Gastroesophageal sphincter (tissue), 3 donors: Measurements from ENCODE around the gene AVPR2.

Experiments
- POLR2A ChIP-seq, 2 donors: fragments of 450-650 bp; IDR thresholded peaks; one replicate each; pipeline ENCODE4 v1.6.1; 2017; ENCODE audit warnings: antibody characterized with exemption in 2 of 2, mild to moderate bottlenecking in 2 of 2, moderate library complexity in 1 of 2
- POLR2AphosphoS5 ChIP-seq: sonication (generic); formaldehyde crosslinking; IDR thresholded peaks from one replicate; pipeline ENCODE4 v1.6.1; 2017; ENCODE audit warnings: antibody characterized with exemption
- TF ChIP-seq, protein P1 (sequence below), 4 experiments: fragments of 200-600 bp in 2 of 4; fragments of 450-650 bp in 2 of 4; sonication (generic) in 1 of 4; IDR thresholded peaks; one replicate each; pipeline ENCODE4 v1.5.1; 2017 to 2019; ENCODE audit warnings: antibody characterized with exemption in 4 of 4, mild to moderate bottlenecking in 2 of 4, moderate library complexity in 2 of 4

DNA sequence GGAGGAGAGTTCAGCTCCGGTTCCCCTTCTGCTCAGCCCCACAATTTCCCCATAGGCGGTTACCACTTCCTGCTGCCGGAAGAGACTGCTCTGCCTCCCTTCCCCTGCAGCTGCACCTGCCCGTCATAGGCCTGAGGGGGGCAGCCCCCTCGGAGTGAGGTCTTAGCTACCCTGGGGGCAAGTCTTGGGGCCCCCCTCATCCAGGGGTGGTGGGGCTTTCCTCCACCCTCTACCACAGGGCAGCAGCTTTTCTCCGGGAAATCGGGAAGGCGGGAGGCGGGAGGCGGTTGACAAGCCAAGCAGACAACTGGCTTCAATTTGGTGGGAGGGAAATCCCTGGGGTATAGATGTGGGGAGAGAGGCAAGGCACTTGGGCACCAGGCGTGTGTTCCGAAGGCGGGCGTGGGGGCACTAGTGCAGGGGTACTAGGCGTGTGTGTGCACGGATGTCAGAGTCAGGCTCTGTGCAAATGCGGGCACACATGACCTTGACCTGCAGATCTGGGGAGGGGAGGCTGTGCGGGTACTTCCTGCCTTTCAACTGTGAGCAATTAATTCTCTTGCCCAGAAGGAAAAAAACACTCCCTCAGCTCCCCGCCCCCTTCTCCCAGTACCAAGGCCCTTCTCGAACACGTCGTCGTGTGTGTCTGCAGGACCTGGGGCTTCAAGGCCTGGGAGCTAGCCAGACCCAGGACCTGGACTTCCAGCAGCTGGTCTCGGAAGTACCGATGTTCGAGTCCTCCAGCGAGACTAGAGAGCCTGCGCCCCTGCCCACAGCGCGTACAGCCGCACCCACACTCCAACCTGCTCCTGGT is 22.6 kb downstream of the AVPR2 start:
- TF ChIP-seq, protein P1, sequence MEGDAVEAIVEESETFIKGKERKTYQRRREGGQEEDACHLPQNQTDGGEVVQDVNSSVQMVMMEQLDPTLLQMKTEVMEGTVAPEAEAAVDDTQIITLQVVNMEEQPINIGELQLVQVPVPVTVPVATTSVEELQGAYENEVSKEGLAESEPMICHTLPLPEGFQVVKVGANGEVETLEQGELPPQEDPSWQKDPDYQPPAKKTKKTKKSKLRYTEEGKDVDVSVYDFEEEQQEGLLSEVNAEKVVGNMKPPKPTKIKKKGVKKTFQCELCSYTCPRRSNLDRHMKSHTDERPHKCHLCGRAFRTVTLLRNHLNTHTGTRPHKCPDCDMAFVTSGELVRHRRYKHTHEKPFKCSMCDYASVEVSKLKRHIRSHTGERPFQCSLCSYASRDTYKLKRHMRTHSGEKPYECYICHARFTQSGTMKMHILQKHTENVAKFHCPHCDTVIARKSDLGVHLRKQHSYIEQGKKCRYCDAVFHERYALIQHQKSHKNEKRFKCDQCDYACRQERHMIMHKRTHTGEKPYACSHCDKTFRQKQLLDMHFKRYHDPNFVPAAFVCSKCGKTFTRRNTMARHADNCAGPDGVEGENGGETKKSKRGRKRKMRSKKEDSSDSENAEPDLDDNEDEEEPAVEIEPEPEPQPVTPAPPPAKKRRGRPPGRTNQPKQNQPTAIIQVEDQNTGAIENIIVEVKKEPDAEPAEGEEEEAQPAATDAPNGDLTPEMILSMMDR (IDR thresholded peaks at IDR 0.05) = no peak
- TF ChIP-seq POLR2AphosphoS5 (no peak), POLR2A (IDR thresholded peaks at IDR 0.05) (no peak)
